Stomach (tissue), 9 donors: ENCODE data around the gene DPAGT1. TPM values are rescaled to one million over a fixed set of nuclear protein-coding genes. Genes with fewer than 3 reads are reported as not detected.

ENCODE experiments used
- DNase-seq, 2 donors: peaks; one replicate each; pipeline versions ENCODE4 v3.0.0 to v3.0.0-alpha.2; 2013 to 2019
- H3K27ac ChIP-seq, 5 donors: fragments of 200-600 bp in 4 of 5; sonication (generic) in 4 of 5; one replicate each; pipeline ENCODE4 v1.5.1; 2013 to 2019; ENCODE audit warnings: mild to moderate bottlenecking in 1 of 5, moderate library complexity in 1 of 5
- H3K27me3 ChIP-seq, 3 donors: fragments of 200-600 bp; sonication (generic); one replicate each; pipeline ENCODE4 v1.5.1; 2017 to 2019; ENCODE audit warnings: mixed run types in 1 of 3
- H3K36me3 ChIP-seq, 4 donors: fragments of 200-600 bp; sonication (generic); 1 replicate in 3 of 4; 2 replicates in 1 of 4; pipeline ENCODE4 v1.5.1; 2016 to 2019
- H3K4me1 ChIP-seq, 4 donors: fragments of 200-600 bp; sonication (generic); one replicate each; pipeline ENCODE4 v1.5.1; 2016 to 2019
- H3K4me3 ChIP-seq, 4 donors: fragments of 200-600 bp; sonication (generic) in 3 of 4; one replicate each; pipeline ENCODE4 v1.5.1; 2016 to 2019; ENCODE audit warnings: mild to moderate bottlenecking in 1 of 4
- H3K9me3 ChIP-seq, 4 donors: fragments of 200-600 bp; sonication (generic); one replicate each; pipeline ENCODE4 v1.5.1; 2016 to 2019
- EP300 ChIP-seq: sonication (generic); formaldehyde crosslinking; IDR thresholded peaks from one replicate; pipeline ENCODE4 v1.6.1; 2017; ENCODE audit warnings: antibody characterized with exemption
- POLR2A ChIP-seq, 4 donors: fragments of 450-650 bp; IDR thresholded peaks; one replicate each; pipeline ENCODE4 v1.6.1; 2016; ENCODE audit warnings: antibody characterized with exemption in 4 of 4, control low read depth in 2 of 4, mild to moderate bottlenecking in 1 of 4, moderate library complexity in 1 of 4
- POLR2AphosphoS5 ChIP-seq, 3 donors: sonication (generic); formaldehyde crosslinking; IDR thresholded peaks; one replicate each; pipeline ENCODE4 v1.6.1; 2016; ENCODE audit warnings: antibody characterized with exemption in 3 of 3
- WGBS, 5 donors: extraction: QIAGEN DNeasy Blood & Tissue Kit in 3 of 5; methylation state at CpG; one replicate each; pipeline versions ENCODE4 v1.1.5 to v1.1.7; 2013 to 2018; 5-methylcytosine and 5-hydroxymethylcytosine counted together
- intact Hi-C: fragments of 100-400 bp; cut with DNase I; formaldehyde crosslinking; loops from one replicate; pipeline ENCODE4 v1.15.1; 2023; ENCODE audit warnings: low total_unique reads
- polyA plus RNA-seq, 3 donors: library from polyadenylated mRNA; stranded (reverse); fragments of 200-250 nt; gene quantifications; one replicate each; pipeline ENCODE4 v1.2.3, GENCODE V29; 2013
- total RNA-seq, 5 donors: library from RNA; depleted of rRNA; stranded (reverse); fragments of >200 nt; gene quantifications; one replicate each; pipeline versions ENCODE4 v1.1.0 to v1.2.3, GENCODE V29; 2014 to 2016
- TF ChIP-seq, protein P1 (sequence below), 7 experiments: fragments of 450-650 bp in 4 of 7; fragments of 200-600 bp in 3 of 7; sonication (generic) in 3 of 7; IDR thresholded peaks; one replicate each; pipeline ENCODE4 v1.5.1; 2016 to 2019; ENCODE audit warnings: antibody characterized with exemption in 7 of 7, control low read depth in 2 of 7, mild to moderate bottlenecking in 1 of 7
- donor health status: healthy with polysubstance abuse.
- donor health status: Bipolar disorder and iron deficiency.
- donor health status: healthy.

DPAGT1 gene
- total and polyA plus RNA-seq, 8 donors = 2.3 to 28.5 (median 14.5) TPM

DNA sequence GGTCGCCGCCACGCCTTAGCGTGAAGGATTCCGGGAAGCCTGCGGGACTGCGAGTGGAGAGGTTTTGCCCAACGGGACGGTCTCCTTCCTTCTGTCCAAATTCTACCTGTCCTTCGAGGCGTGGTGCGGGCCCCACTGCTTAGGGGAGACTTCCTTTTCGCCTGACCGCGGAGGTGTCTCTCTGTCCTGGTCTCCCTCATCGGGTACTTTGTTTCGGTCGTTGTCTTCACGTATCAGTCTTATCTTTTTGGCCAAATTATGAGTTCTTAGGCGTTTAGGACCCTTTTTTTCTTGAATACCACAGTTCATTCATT, 20.1 kb upstream of the DPAGT1 start:
- 0 to 1% (median 0%) methylated on average over 16 to 20 of the region's 20 CpGs for WGBS, 5 donors
- peak overlapping the region; percentile 79 to 90 (median 86) for H3K4me3 ChIP-seq
- intact Hi-C loops = no loop called here
- peaks cover 0 to 38% (median 28%) of the 10 kb centered on the region in 4 donors for H3K36me3 ChIP-seq
- DNase-seq = no peak
- TF ChIP-seq EP300 (no peak), POLR2A (IDR thresholded peaks at IDR 0.05) (no peak), POLR2AphosphoS5 (IDR thresholded peaks at IDR 0.05) (no peak)
- TF ChIP-seq, protein P1, sequence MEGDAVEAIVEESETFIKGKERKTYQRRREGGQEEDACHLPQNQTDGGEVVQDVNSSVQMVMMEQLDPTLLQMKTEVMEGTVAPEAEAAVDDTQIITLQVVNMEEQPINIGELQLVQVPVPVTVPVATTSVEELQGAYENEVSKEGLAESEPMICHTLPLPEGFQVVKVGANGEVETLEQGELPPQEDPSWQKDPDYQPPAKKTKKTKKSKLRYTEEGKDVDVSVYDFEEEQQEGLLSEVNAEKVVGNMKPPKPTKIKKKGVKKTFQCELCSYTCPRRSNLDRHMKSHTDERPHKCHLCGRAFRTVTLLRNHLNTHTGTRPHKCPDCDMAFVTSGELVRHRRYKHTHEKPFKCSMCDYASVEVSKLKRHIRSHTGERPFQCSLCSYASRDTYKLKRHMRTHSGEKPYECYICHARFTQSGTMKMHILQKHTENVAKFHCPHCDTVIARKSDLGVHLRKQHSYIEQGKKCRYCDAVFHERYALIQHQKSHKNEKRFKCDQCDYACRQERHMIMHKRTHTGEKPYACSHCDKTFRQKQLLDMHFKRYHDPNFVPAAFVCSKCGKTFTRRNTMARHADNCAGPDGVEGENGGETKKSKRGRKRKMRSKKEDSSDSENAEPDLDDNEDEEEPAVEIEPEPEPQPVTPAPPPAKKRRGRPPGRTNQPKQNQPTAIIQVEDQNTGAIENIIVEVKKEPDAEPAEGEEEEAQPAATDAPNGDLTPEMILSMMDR (IDR thresholded peaks at IDR 0.05) = no peak
- H3K9me3 ChIP-seq = no peaks in the 10 kb centered on the region
- H3K27me3 ChIP-seq = no peaks in the 10 kb centered on the region
- H3K4me1 ChIP-seq = peaks cover 16 to 56% (median 38%) of the 10 kb centered on the region in 4 donors
- H3K27ac ChIP-seq = peak overlapping the region; percentile 80 to 89 (median 86)

DNA sequence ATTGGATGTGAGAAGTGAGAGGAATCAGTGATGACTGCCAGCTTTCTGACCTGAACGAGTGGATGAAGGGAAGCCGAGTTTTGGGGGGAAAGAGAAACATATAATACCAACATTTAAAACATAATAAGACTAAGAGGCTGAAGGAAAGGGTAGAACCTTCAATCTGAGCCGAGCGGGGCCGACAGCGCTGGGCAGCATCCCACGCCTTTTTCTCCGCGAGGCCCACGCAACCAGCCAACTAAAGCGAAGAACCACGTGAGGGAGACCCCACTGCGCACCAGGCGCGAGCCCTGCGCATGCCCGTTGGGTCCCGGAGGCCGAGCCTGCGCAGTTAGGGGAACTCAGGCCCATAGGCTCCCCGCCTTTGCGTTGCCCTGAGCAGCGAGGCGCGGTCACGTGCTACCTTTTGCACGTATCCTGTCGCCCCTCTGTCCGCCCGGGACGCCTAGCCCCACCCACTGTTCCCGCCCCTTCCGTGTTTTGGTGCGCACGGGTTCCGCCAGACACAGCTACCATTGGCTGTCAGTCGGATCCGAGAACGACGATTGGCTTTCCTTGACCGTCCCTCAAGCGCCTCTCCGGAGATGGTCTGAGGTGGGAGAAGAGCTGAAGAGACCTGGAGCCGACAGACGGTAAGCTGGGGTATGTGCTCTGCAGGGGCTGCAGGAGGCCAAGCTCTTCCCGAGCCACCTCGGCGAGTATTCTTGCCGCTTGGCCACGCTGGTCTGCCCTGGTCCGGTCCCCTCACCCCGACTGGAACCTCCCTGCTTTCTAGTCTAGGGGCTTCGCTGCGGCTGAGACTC, 19.6 kb upstream of the DPAGT1 start, which contains the start of gene HINFP:
HINFP (plus strand) TSS at position 573 of the 803 bp plus-strand sequence. CDS start 5,365 bp downstream, outside the sequence.
- intact Hi-C loops = no loop called here

DNA sequence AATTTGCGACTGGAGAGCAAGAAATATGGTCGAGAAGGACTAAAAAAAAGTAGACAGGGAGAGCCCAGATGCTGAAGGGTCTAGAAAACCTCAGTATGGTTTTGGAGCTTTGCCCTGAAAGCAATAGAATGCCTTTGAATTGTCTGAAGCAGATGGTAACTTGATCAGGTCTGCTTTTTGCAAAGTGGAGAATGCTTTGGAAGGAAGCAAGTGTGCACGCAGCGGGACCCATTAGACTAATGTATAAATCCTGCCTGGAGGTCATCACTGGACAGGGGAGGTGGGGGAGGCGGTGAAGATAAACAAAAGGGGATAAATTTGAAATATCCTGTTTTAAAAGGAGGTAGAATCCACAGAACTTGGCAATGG, 19.0 kb upstream of the DPAGT1 start:
- DNase-seq = peak in 1 of 2 donors; percentile 62
- Histone ChIP-seq H3K36me3 (peaks cover 7 to 47% (median 38%) of the 10 kb centered on the region in 4 donors), H3K27ac (peak overlapping the region; percentile 80 to 89 (median 87)), H3K9me3 (no peaks in the 10 kb centered on the region), H3K27me3 (no peaks in the 10 kb centered on the region), H3K4me3 (peak overlapping the region; percentile 79 to 90 (median 86)), H3K4me1 (peaks cover 16 to 46% (median 35%) of the 10 kb centered on the region in 4 donors)
- TF ChIP-seq POLR2A (IDR thresholded peaks at IDR 0.05) (no peak), EP300 (no peak), POLR2AphosphoS5 (IDR thresholded peaks at IDR 0.05) (no peak)
- TF ChIP-seq, protein P1 (IDR thresholded peaks at IDR 0.05) = no peak
- WGBS, 5 donors = 8 to 18% (median 14%) methylated on average over 5 of the region's 5 CpGs
- intact Hi-C loops = no loop called here

More for the DNA sequence above, 19.6 kb upstream of the DPAGT1 start, which contains the start of gene HINFP:
- H3K4me1 ChIP-seq = peaks cover 16 to 52% (median 35%) of the 10 kb centered on the region in 4 donors
- peak; percentile 100 for DNase-seq
- H3K9me3 ChIP-seq = no peaks in the 10 kb centered on the region
- H3K27ac ChIP-seq = peak within 1 kb of the TSS; percentile 80 to 89 (median 87)
- H3K27me3 ChIP-seq = no peaks in the 10 kb centered on the region
- TF ChIP-seq, protein P1 (IDR thresholded peaks at IDR 0.05) = no peak
- TF ChIP-seq POLR2AphosphoS5 (IDR thresholded peaks at IDR 0.05) (peak; percentile 47 to 96 (median 88)), POLR2A (IDR thresholded peaks at IDR 0.05) (no peak), EP300 (no peak)
- peaks cover 4 to 44% (median 32%) of the 10 kb centered on the region in 4 donors for H3K36me3 ChIP-seq
- 0 to 1% (median 0%) methylated on average over 34 to 54 of the region's 54 CpGs for WGBS, 5 donors
- H3K4me3 ChIP-seq = peak within 1 kb of the TSS; percentile 79 to 90 (median 86)

DNA sequence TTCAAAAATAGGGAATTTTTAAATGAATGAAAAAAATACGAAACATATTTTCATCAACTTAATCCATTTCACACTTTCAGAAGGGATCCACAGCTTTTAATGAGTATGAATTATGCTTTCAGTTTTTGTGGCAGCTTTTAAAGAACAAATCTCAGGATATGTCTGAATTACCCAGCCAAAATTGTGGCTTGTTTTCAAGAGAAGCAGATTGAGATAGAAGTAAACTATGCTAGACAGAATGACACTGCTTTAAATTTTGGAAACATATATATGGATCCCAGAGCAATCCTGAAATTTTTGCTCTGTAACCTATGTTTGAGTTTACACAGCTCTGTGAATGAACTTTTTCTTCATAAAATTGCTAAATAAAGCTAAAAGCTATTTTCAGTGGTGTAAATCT, 17.3 kb upstream of the DPAGT1 start:
- Histone ChIP-seq H3K9me3 (no peaks in the 10 kb centered on the region), H3K27me3 (no peaks in the 10 kb centered on the region), H3K36me3 (peaks cover 13 to 47% (median 41%) of the 10 kb centered on the region in 4 donors), H3K4me1 (peaks cover 16 to 36% (median 27%) of the 10 kb centered on the region in 4 donors), H3K4me3 (no peak overlapping the region), H3K27ac (no peak overlapping the region)
- TF ChIP-seq POLR2A (IDR thresholded peaks at IDR 0.05) (no peak), EP300 (no peak), POLR2AphosphoS5 (IDR thresholded peaks at IDR 0.05) (no peak)
- TF ChIP-seq, protein P1 (IDR thresholded peaks at IDR 0.05) = no peak
- DNase-seq = no peak
- intact Hi-C loops = no loop called here
- WGBS, 5 donors = 86 to 97% (median 89%) methylated on average over 1 of the region's 1 CpG
